Caco-2 (cell line): ENCODE results near the gene BLTP3A. TPM values are rescaled to one million over a fixed set of nuclear protein-coding genes. Genes with fewer than 3 reads are reported as not detected.
"Not testable (repeated sequence)": the region's sequence is repeated elsewhere in the genome, so short reads cannot be mapped to it uniquely, and the experiment has no call there.

Experiments used
- BruUV-seq: library from RNA; stranded (reverse); fragments of 400-500 nt; replicated peaks from 2 replicates; lab custom pipeline; 2021; lab: Mats Ljungman, UMichigan
- CTCF ChIA-PET: fragments of 300-600 bp; sonication (Branson Sonifier 250); formaldehyde crosslinking; loops from one replicate; lab custom pipeline; 2022; ENCODE audit warnings: antibody characterized with exemption; lab: Charles Lee
- POLR2A ChIA-PET: fragments of 300-600 bp; sonication (Branson Sonifier 250); formaldehyde crosslinking; loops from one replicate; lab custom pipeline; 2022; ENCODE audit warnings: antibody characterized with exemption; lab: Charles Lee
- DNase-seq, 2 experiments: peaks; one replicate each; pipeline versions ENCODE4 v3.0.0 to v3.0.0-alpha.2; 2020 to 2022
- H3K27me3 ChIP-seq: replicated peaks from 2 replicates; pipeline ENCODE4 v1.6.0; 2011; ENCODE audit warnings: low read length; ENCODE audit not compliant: control insufficient read depth, insufficient read depth
- H3K36me3 ChIP-seq: 2 replicates; pipeline ENCODE4 v1.5.1; 2011; ENCODE audit warnings: low read length; ENCODE audit not compliant: control insufficient read depth, insufficient read depth
- H3K4me1 ChIP-seq: fragments of 250-450 bp; sonication (Bioruptor Pico); 2 replicates; pipeline ENCODE4 v1.5.1; 2020; ENCODE audit warnings: mild to moderate bottlenecking
- H3K4me3 ChIP-seq: 2 replicates; pipeline ENCODE4 v1.5.1; 2011; ENCODE audit warnings: low read depth, mild to moderate bottlenecking, control low read depth, low read length
- H3K9me3 ChIP-seq: fragments of 250-450 bp; sonication (Bioruptor Pico); 2 replicates; pipeline ENCODE4 v1.5.1; 2020; ENCODE audit warnings: mild to moderate bottlenecking, moderate library complexity
- H3K27ac Mint-ChIP-seq: one replicate; pipeline ENCODE4 v1.8.0; 2022; ENCODE audit warnings: mixed read lengths; ENCODE audit not compliant: unreplicated experiment
- H3K27me3 Mint-ChIP-seq: one replicate; pipeline ENCODE4 v1.8.0; 2022; ENCODE audit warnings: mixed read lengths; ENCODE audit not compliant: insufficient read depth, unreplicated experiment
- H3K36me3 Mint-ChIP-seq: one replicate; pipeline ENCODE4 v1.8.0; 2022; ENCODE audit warnings: mild to moderate bottlenecking, mixed read lengths; ENCODE audit not compliant: insufficient read depth, unreplicated experiment
- H3K4me1 Mint-ChIP-seq: one replicate; pipeline ENCODE4 v1.8.0; 2022; ENCODE audit warnings: low read depth, mixed read lengths; ENCODE audit not compliant: unreplicated experiment
- H3K4me3 Mint-ChIP-seq: one replicate; pipeline ENCODE4 v1.8.0; 2022; ENCODE audit warnings: mild to moderate bottlenecking, moderate library complexity, mixed read lengths; ENCODE audit not compliant: unreplicated experiment
- H3K9me3 Mint-ChIP-seq: one replicate; pipeline ENCODE4 v1.8.0; 2022; ENCODE audit warnings: mixed read lengths; ENCODE audit not compliant: unreplicated experiment
- intact Hi-C: fragments of 100-400 bp; cut with micrococcal nuclease; formaldehyde crosslinking; loops from one replicate; pipeline ENCODE4 v1.10.0; 2022; ENCODE audit not compliant: unreplicated experiment
- total RNA-seq: library from RNA; stranded (reverse); gene quantifications from 2 replicates; pipeline ENCODE4 v1.2.3, GENCODE V29; 2022
- TF ChIP-seq, protein P1 (sequence below), 2 experiments: fragments of 200-600 bp in 1 of 2; IDR thresholded peaks; 1 replicate in 1 of 2; 2 replicates in 1 of 2; pipeline versions ENCODE4 v1.5.1 to v1.8.0; 2011 to 2022; ENCODE audit warnings: antibody characterized with exemption in 1 of 2, control low read depth in 1 of 2, inconsistent platforms in 1 of 2, low read depth in 1 of 2, low read length in 1 of 2, mild to moderate bottlenecking in 1 of 2, moderate library complexity in 1 of 2; ENCODE audit not compliant: insufficient read depth in 1 of 2, severe bottlenecking in 1 of 2, unreplicated experiment in 1 of 2

The BLTP3A gene
- total RNA-seq, 1 experiment from 2014 or later = 41.6 TPM

DNA sequence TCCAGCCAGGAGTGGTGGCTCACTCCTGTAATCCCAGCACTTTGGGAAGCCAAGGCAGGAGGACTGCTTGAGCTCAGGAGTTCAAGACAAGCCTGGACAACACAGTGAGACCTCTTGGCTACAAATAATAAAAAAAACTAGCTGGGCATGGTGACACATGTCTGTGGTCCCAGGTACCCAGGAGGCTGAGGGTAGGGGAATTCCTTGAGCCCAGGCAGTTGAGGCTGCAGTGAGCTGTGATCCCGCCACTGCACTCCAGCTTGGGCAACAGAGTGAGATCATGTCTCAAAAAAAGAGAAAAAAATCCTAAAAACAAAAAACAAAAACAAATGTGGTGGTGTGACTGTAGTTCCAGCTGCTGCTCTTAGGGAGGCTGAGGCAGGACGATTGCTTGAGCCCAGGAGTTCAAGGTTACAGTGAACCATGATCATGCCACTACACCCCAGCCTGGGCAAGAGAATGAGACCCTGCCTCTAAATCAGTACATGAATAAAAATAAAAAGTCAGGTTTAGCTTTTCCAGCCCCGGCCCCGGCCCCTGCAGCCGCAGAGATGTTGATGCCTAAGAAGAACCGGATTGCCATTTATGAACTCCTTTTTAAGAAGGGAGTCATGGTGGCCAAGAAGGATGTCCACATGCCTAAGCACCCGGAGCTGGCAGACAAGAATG lies 48.1 kb upstream of the BLTP3A start:
- Mint-ChIP-seq H3K4me1 (peaks cover 28% of the 10 kb centered on the region), H3K36me3 (peaks cover 6% of the 10 kb centered on the region), H3K9me3 (no peaks in the 10 kb centered on the region), H3K27ac (no peak overlapping the region), H3K27me3 (no peaks in the 10 kb centered on the region), H3K4me3 (no peak overlapping the region)
- H3K4me1 ChIP-seq = peaks cover 32% of the 10 kb centered on the region
- no peaks in the 10 kb centered on the region for H3K36me3 ChIP-seq
- H3K4me3 ChIP-seq = no peak overlapping the region
- intact Hi-C loops = loop anchor here (2.0 kb wide), 1 partner anchor 47 kb away; the partner anchor contains the start of gene ILRUN
- no peaks in the 10 kb centered on the region for H3K9me3 ChIP-seq
- no peaks in the 10 kb centered on the region for H3K27me3 ChIP-seq
- TF ChIP-seq, protein P1, sequence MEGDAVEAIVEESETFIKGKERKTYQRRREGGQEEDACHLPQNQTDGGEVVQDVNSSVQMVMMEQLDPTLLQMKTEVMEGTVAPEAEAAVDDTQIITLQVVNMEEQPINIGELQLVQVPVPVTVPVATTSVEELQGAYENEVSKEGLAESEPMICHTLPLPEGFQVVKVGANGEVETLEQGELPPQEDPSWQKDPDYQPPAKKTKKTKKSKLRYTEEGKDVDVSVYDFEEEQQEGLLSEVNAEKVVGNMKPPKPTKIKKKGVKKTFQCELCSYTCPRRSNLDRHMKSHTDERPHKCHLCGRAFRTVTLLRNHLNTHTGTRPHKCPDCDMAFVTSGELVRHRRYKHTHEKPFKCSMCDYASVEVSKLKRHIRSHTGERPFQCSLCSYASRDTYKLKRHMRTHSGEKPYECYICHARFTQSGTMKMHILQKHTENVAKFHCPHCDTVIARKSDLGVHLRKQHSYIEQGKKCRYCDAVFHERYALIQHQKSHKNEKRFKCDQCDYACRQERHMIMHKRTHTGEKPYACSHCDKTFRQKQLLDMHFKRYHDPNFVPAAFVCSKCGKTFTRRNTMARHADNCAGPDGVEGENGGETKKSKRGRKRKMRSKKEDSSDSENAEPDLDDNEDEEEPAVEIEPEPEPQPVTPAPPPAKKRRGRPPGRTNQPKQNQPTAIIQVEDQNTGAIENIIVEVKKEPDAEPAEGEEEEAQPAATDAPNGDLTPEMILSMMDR (IDR thresholded peaks at IDR 0.05; ENCODE audit: insufficient read depth in 1 of 2, low read depth in 1 of 2, low read length in 1 of 2, severe bottlenecking in 1 of 2, unreplicated experiment in 1 of 2) = no peak
- DNase-seq = no peak
- ChIA-PET CTCF (no interaction called here), POLR2A (no interaction called here)
- BruUV-seq = no TSS peak

- DNase-seq, BruUV-seq, H3K9me3 ChIP-seq, H3K4me3 ChIP-seq, H3K36me3 ChIP-seq, H3K4me3 Mint-ChIP-seq, H3K36me3 Mint-ChIP-seq, CTCF ChIA-PET, H3K9me3 Mint-ChIP-seq, POLR2A ChIA-PET, H3K27me3 Mint-ChIP-seq, H3K27me3 ChIP-seq: not testable (repeated sequence)
- Mint-ChIP-seq H3K27ac (peak overlapping the region; percentile 88), H3K4me1 (peaks cover 28% of the 10 kb centered on the region)
- H3K4me1 ChIP-seq = peaks cover 32% of the 10 kb centered on the region
- intact Hi-C loops = loop anchor here (2.0 kb wide), 1 partner anchor 47 kb away; the partner anchor contains the start of gene ILRUN
Measured at GRCh38 chr6:34744294-34744647, 47.6 kb upstream of the BLTP3A start.

DNA sequence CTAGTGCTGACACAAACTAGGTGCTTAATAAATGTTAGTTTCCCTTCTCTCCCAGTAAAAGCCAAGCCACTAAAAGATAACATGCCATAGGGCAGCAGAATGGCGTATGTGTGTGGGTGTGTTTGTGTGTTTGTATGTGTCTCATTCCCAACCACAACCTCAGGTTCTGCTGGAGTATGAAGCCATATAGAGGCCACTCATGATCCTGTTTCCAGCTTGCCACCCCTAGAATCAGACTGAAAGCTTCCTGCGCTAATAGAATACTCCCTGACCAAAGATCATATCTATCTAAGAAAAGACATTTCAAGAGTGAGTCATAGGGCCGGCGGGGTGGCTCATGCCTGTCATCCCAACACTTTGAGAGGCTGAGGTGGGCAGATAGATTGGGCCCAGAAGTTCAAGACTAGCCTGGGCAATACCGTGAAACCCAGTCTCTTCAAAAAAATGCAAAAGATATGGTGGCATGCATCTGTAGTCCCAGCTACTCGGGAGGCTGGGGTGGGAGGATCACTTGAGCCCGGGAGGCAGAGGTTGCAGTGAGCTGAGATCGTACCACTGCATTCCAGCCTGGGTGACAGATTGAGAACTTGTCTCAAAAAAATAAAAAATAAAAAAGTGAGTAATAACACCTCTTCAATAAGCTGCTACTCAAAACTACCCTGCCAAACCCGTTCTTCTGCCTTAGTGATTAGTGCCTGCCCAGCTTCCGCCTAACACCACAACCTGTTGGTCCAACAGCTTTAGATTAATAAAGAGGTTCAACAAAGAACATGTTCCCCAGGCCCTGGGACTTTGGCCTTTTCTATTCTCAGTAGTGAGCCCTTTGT lies 46.4 kb upstream of the BLTP3A start:
- peak overlapping the region; percentile 88 for H3K27ac Mint-ChIP-seq
- ChIA-PET CTCF (interaction anchor here (0.9 to 1.4 kb wide), 4 partner anchors 12 to 136 kb away, joined by 3 to 10 read pairs (median 4); partner anchors contain the start of genes BLTP3A, ILRUN and SNRPC), POLR2A (interaction anchor here (0.6 to 1.9 kb wide), 6 partner anchors 11 to 147 kb away, joined by 3 to 12 read pairs (median 6); partner anchors contain the start of genes BLTP3A, ILRUN and SNRPC)
- H3K9me3 Mint-ChIP-seq = no peaks in the 10 kb centered on the region
- Histone ChIP-seq H3K4me3 (no peak overlapping the region), H3K36me3 (no peaks in the 10 kb centered on the region), H3K4me1 (peaks cover 32% of the 10 kb centered on the region), H3K9me3 (no peaks in the 10 kb centered on the region), H3K27me3 (no peaks in the 10 kb centered on the region)
- TF ChIP-seq, protein P1 (IDR thresholded peaks at IDR 0.05; ENCODE audit: insufficient read depth in 1 of 2, low read depth in 1 of 2, low read length in 1 of 2, severe bottlenecking in 1 of 2, unreplicated experiment in 1 of 2) = no peak
- peaks cover 6% of the 10 kb centered on the region for H3K36me3 Mint-ChIP-seq
- peaks cover 24% of the 10 kb centered on the region for H3K4me1 Mint-ChIP-seq
- peak; percentile 81 to 83 for DNase-seq
- H3K4me3 Mint-ChIP-seq = peak overlapping the region; percentile 44
- H3K27me3 Mint-ChIP-seq = no peaks in the 10 kb centered on the region
- intact Hi-C loops = loop anchor here (2.0 to 5.0 kb wide), 2 partner anchors 49 to 73 kb away; partner anchors contain the start of gene ILRUN
- BruUV-seq = no TSS peak
